Cerebellar cortex (tissue), 1 donor: ENCODE measurements around the gene ELOB.

ENCODE experiments used
- DNase-seq: peaks from one replicate; pipeline ENCODE4 v3.0.0-alpha.2; 2015; ENCODE audit warnings: low spot score

Gene ELOB

DNA sequence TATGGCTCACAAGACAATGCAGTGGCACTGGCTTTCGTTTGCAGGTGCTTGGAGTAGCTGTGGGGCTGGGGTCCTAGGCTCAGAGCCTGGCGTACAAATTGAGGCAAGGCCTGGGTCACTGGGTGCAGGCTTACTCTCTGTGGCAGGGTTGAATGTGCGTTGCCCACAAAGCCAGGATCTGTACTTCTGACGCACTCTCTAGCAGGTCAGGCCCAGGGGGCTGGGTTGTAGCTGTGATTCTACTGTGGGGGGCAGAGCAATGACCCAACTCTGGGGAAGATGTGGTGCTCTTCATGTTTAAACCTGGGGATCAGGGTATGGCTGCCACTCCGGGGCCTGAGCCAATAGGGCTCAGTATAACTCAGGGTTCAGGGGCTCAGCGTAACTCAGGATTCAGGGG is 33.6 kb upstream of the ELOB start:
- DNase-seq, result no peak

DNA sequence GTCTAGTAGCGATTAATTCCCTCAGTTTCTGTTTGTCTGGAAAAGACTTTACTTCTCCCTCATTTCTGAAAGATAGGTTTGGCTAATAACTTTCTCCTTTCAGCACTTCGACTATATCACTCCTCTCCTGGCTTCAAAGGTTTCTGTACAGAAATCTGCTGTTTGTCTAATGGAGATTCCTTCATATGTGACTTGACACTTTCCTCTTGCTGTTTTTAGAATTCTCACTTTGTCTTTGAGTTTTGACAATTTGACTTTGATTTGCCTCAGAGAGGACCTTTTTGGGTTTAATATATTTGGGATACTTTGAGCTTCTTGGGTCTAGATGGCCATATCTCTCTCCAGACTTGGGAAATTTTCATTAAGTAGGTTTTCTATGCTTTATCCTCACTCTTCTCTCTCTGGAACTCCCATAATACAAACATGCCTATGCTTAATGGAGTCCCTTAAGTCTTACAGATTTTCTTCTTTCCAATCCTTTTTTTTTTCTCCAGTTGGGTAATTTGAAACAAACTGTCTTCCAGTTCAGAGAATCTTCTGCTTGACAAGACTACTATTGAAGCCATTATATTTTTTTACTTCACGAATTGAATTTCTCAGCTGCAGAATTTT is 32.2 kb upstream of the ELOB start:
- no peak for DNase-seq

DNA sequence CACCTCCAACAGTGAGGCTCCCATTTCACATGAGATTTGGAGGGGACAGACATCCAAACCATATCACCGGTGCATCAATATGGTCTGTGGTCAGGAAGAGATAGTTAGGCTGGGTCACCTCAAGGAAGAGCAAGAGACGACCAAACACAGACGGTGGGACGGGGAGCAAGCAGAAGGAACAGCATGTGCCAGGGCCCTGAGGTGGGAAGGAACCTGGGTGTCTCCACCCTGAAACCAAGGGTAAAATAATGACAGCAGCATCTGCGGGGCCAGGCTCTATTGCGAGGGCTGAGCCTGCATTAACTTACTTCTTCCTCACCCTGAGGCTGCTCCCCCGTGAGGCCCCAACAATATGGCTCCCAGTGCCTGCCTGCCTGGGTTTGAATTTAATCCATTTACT is 31.1 kb upstream of the ELOB start:
- no peak for DNase-seq

DNA sequence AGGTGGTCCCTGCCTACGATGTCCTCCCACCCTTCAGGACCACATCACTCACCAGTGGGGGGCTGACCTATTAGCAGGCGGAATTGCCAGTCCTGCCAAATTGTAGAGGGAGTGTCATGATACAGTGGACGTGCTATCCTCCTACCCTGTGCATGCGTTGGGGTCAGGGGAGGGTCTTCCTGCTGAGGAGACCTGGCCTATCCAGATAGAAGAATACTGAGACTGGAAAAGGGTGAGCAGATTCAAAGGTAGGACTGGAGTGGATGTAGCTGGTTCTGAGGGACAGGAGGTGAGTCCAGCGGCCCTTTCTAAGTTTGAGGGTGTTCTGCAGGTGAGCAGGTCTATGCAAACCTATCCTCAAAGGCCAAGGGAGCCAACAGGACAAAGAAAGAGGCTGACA is 29.2 kb upstream of the ELOB start:
- no peak for DNase-seq

DNA sequence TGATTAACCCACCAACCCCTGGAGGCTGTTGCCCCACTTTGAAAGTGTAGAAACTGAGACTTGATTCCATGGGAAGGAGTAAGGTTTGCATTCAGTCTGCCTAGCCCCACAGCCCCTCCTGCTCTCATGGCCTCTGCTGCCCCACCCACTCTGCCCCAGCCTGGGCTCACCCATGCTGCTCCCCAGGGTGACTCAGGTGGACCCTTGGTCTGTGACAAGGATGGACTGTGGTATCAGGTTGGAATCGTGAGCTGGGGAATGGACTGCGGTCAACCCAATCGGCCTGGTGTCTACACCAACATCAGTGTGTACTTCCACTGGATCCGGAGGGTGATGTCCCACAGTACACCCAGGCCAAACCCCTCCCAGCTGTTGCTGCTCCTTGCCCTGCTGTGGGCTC is 27.6 kb upstream of the ELOB start:
- DNase-seq, result no peak

DNA sequence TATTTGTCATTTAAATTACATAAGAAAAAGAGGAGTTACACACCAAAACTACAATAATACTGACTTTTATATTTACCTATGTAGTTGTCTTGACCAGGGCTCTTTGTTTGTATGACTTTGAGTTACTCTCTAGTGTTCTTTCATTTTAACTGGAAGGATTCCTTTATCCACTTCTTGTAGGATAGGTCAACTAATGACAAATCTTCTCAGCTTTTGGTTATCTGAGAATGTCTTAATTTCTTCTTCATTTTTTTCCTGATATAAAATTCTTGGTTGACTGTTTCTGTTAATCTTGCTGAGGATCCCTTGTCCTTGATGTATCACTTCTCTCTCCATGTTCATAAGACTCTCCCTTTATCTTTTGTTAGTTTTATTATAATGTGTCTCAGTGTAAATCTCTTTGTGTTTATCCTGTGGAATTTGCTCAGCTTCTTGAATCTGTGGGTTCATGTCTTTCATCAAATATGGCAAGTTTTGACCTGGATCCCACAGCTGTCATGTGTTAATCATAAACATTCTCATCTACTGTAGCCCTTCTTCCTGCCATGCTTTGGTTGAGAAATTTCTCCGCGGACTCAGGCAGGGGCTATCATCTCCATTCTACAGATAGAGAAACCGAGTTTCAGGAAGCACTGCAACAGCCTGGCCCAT is 26.6 kb upstream of the ELOB start:
- no peak for DNase-seq

DNA sequence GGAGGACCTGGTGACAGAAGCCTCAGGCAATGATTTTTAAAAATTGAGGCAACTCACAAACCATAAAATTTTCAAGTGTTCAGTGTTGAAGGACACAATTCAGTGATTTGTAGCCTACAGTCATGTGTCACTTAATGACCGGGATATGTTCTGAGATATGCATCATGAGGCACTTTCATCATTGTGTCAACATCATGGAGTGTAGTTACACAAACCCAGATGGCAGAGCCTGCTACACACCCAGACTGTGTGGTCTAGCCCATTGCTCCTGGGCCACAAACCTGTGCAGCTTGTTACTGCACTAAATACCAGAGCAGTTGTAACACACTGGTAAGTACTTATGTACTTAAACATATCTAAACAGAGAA is 22.8 kb upstream of the ELOB start:
- no peak for DNase-seq

DNA sequence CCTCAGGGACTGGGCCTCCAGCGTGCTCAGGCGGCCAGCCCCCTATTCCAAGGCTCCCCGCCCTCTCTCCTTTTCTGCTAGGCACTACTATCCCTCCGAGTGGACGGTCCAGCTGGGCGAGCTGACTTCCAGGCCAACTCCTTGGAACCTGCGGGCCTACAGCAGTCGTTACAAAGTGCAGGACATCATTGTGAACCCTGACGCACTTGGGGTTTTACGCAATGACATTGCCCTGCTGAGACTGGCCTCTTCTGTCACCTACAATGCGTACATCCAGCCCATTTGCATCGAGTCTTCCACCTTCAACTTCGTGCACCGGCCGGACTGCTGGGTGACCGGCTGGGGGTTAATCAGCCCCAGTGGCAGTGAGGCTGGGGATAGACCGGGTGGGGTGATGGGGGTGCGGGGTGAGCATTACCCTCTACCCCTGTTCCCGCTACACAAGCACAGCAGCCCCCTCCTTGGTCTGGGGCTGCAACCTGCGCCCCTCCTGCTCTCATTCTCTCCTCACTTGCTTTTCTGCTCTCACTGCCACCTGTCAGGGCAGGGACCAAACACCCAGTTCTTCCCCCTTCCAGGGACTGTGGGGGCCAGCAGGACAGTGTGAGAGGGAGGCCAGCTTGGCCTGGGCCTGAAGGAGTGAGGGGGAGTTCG is 22.3 kb upstream of the ELOB start:
- no peak for DNase-seq

DNA sequence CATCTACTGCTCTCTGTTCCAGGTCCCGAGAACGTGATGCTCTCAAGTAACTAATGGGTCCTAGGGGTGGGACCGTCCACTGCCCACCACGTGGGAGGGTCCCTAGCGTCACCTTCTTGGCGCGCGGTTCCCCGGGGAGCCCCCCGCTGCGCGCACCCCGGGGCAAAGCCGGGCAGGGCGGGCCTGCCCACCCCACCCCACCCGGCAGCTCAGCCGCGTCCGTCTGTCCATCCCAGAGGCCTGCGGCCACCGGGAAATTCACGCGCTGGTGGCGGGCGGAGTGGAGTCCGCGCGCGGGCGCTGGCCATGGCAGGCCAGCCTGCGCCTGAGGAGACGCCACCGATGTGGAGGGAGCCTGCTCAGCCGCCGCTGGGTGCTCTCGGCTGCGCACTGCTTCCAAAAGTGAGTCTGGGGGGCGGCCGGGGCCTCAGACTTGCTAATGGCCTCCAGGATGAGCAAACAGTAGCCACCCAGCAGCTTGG is 21.7 kb upstream of the ELOB start:
- DNase-seq, result no peak

DNA sequence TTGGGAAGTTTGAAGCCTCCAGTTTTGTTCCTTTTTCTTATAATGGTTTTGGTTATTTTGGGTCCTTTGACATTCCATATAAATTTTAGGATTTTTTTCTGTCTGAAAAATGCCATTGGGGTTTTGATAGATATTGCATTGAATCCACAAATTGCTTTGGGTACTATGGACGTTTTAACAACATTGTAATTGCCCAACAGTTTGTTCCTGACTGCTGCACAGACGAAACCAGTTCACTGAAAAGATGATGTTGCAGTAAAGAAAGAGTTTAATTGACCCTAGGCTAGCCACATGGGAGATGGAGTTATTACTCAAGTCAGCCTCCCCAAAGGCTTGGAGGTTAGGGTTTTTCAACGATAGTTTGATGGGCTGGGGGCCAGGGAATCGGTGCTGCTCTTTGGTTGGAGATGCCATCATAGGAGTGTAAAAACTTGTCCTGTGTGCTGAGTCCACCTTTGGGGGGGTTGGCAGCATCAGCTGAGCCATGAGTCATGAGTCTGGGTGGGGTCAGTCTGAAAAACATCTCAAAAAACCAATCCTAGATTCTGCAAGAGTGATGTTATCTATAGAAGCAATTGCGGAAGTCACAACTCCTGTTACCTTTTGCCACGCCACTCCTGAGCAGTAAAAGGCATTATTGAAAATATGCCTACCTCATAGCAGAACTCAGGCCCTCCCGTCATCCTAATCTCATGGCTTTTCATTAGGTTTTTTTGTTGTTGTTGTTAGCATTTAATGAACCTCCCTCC is 18.5 kb upstream of the ELOB start:
- DNase-seq, result no peak

DNA sequence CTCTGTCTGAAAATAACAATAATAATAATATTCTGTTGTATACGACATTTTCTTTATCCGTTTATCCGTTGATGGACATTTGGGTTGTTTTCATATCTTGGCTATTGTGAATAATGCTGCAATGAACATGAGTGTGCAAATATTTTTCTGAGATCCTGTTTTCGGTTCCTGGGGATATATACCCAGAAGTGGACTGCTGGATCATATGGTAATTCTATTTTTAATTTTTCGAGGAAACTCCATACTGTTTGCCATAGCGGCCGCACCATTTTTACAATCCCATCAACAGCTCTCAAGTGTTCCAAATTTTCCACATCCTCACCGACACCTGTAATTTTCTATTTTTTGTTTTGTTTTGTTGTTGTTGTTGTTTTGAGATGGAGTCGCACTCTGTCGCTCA is 15.9 kb upstream of the ELOB start:
- no peak for DNase-seq

DNA sequence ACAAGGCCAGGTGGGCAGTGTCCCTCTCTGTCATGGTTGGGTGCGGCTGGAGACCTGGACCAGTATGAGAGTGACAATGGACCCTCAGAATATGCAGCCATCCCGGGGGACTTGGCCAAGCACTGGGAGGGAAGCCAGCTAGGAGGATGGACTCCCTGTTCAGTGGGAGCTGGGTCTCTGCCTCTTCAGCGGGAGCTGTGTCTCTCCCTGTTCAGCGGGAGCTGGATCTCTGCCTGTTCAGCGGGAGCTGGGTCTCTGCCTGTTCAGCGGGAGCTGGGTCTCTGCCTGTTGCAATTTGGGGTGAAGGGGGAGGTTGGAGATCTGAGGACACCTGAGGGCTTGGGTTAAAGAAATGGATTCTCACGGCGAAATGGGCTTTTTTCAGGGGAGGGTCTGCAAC is 14.1 kb upstream of the ELOB start:
- no peak for DNase-seq

DNA sequence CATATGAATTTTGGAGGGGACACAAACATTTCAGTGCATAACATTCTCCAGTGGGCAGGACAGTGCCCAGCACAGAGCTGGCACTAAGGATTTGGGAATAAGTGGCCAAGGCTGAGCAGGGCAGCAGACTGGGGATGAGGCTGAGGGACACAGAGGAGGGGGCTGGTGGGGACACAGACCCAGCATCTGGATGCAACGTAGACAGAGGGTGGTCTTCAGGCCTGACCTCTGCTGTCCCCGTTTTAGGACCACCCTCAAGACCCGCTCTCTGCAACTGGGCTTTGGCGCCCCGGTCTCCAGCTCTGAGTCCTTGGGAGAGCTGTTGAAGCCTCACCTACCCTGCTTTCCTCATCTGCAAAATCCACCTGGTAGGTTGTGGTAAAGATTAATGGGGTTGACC is 13.6 kb upstream of the ELOB start:
- no peak for DNase-seq

DNA sequence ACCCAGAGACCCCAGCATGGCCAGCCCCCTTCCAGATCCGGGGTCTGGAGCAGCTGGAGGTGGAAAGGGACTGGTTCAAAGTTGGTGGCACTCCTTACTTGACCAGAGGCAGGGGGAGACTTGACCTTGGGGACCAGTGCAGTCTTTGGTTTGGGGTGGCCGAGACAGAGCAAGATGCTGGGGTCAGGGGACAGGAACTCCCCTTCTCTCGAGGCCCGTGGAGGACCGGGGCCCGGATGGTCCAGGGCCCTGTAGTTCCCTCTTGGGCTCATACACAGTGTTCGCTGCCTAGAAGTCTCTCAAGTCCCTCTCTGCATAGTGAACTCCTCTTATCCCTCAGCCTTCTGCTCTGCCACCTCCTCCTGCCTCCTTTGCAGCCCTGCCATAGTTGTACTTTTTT is 10.9 kb upstream of the ELOB start:
- DNase-seq, result no peak

DNA sequence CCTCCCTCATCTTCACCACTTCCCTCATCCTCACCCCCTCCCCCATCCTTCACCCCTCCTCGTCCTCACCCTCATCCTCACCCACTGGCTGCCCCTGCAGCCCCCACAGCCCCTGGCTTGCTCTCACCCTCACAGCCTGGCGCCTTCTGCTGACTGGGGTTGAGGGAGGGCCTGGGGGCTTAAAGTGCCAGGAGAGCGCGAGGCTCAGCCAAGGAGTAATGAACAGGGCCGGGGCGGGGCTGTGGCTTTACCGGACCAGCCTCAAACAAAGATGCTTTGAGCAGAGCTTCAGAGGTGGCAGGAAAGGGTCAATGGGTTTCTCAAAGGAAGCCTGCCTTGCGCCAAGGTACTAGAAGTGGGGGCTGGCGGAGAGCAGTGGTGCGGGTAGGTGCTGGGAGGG is 10.3 kb upstream of the ELOB start, which contains the start of gene PRSS33:
Gene PRSS33 (minus strand): TSS at position 155 of the 400 bp plus-strand sequence. CDS start 1,013 bp downstream, outside the sequence.
- DNase-seq, result no peak

DNA sequence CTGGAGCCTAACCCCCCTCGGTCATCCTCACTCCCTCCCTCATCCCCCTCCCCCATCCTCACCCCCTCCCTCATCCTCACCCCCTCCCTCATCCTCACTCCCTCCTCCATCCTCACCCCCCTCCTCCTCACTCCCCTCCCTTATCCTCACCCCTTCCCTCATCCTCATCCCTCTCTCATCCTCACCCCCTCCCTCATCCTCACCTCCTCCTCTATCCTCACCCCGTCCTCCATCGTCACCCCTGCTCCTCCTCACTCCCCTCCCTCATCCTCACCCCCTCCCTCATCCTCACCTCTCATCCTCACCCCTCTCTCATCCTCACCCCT is 9.7 kb upstream of the ELOB start:
- no peak for DNase-seq

DNA sequence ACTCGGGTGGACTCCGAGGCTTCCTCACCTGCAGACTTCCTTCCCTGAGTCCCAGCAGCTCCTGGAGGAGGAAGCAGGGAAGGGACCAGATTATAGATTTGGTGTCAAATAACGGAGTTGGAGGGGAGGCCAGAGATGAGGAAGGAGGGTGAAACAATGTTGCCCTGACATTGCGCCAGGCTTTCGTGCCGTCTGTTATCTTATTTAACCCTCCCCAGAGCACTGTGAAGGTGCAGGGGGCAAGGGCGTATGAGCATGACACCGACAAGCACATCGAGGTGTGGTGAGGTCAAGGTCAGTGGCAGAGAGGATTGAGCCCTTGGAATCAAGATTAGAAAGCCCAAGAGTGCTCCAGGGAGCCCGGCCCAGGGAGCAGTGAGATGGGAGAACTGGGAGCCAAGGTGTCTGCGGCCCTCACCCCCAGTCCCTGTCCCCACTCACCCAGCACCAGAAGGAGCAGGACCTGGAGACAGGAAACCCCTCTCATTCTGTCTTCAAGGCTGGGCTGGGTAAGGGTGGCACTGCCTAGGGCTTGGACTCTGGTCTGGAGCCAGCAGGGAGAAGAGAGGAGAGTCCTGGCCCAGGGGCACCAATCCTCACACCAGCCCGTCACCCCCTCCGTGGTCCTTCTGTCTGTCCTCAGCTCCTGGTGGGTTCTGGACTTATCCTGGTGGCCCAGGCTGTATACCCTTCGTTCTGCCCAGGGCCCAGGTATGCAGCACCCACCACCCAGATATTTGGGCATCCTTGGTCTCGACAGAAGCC is 9.2 kb upstream of the ELOB start:
- DNase-seq, result no peak

DNA sequence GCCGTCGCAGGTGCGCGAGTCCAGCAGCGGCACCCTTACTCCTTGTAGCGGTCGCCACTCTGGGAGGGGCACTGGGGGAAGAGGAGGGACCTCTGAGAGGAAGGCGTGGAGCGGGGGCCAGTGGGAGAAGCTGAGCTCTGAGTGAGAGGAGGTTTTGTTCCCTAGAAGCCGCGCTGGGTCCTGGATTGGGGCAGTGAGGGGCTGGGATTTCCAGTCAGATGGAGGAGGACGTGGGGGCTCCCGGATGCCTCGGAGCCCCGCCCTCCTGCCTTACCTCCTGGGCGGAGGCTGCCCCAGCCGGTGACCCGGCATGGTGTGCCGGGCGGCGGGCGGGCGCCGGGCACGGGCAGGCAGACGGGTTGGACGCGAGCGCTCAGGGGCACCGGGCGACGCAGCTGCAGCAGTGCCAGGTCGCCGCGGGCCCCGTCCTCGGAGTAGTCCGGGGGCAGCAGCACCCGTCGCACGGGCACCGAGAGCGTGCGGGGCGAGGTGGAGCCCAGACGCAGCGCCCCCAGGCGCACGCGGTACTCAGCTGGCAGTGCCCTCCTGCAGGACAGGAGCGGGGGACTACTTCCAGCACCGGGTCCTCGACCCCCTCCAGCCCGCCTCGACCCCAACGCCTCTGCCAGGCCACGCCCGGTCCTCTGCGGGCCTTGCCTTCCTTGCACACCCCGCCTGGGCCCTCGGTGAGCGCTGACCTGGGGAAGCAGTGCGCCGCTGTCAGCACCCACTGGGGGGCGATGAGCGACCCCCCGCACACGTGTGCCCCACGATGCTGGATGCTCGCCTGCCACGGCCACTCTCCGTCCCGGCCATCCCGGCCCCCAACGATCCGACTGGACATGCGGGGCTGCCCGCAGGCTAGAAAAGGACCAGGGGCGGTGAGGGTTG is 8.3 kb upstream of the ELOB start:
- no peak for DNase-seq

DNA sequence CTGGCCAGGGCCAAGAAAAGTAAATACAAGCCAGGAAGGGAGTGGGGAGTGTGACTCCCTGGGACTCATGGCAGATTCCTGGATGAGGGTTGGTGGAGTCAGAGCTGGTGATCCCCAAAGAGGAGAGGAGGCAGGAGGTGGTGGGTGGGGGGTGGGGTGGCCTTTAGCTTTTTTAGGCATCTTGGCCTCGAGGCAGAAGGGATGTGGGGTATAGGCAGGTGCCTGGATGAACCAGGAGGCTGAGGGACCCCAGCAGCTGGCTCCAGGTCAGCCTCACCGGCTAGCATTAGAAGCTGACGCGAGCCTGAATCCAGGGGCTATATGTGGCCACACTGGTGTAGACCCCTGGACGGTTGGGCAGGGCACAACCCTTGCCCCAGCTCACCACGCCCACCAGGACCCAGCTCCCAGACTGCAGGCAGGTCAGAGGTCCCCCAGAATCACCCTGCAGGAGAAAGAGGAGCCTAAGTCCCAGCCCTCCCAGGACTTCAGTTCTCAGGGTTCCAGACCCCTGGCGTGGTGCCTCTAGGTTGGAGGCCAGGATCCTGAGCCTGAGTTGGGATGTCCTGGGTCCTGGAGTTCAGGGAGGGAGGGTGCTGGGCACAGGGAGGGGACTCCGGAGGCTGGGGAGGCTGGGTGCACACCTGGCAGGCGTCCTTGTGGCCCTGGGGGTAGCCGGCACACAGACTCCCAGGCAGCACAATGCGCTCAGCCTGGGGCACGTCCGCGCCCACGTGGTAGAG is 7.4 kb upstream of the ELOB start:
- DNase-seq, result no peak

DNA sequence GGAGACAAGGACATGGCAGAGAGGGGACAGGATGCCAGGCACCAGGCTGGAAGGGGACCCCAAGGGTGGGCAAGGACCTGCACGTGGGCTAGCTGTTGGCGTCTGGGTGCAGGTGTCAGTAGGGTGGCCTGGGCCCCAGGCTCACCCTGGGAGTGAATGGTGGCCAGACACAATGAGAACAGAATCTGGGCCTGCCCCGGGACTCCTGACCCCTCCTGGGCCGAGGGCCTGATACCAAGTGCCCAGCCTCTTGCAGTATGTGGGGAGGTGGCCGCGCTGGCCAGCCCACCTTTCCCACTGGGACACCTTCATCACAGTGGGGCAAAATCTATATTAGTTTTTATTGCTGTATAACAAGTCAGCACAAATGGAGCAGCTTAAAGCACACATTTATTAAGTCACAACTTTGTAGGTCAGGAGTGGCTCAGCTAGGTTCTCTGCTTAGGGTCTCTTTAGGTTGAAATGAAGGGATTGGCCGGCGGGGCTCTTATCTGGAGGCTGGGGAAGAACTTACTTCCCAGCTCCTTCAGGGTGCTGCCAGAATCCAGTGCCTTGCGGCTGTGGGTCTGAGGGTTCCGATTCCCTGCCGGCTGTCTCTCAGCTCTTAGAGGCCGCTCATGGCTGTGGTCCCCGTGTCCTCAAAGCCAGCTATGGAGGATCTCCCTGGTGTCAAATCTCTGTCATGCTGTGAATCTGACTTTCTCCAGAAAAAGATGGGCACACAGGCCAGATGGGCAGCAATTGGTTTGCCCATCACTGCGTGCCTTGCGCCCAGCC is 6.7 kb upstream of the ELOB start:
- DNase-seq, result no peak
